Lung (tissue), 12 donors: ENCODE data around the gene DNAL4. TPM values are rescaled to one million over a fixed set of nuclear protein-coding genes. Genes with fewer than 3 reads are reported as not detected.

Experiments used
- ATAC-seq: fragments of 200-7000 bp; cut with Tn5 transposase; one replicate; pipeline ENCODE4 v1.9.1; 2020; ENCODE audit warnings: moderate number of reproducible peaks; ENCODE audit not compliant: insufficient read depth, low FRiP score
- DNase-seq, 3 donors: peaks; one replicate each; pipeline ENCODE4 v3.0.0-alpha.2; 2013 to 2017
- H3K27ac ChIP-seq, 2 donors: one replicate each; pipeline ENCODE4 v1.5.1; 2013; ENCODE audit warnings: mild to moderate bottlenecking in 2 of 2, moderate library complexity in 2 of 2, control low read depth in 1 of 2, inconsistent platforms in 1 of 2, low read depth in 1 of 2, low read length in 1 of 2
- H3K27me3 ChIP-seq, 3 donors: one replicate each; pipeline ENCODE4 v1.5.1; 2013; ENCODE audit warnings: low read length in 2 of 3; ENCODE audit not compliant: control insufficient read depth in 3 of 3, insufficient read depth in 3 of 3
- H3K36me3 ChIP-seq, 4 donors: one replicate each; pipeline ENCODE4 v1.5.1; 2013; ENCODE audit warnings: low read length in 4 of 4, mild to moderate bottlenecking in 1 of 4, moderate library complexity in 1 of 4; ENCODE audit not compliant: control insufficient read depth in 4 of 4, insufficient read depth in 4 of 4
- H3K4me1 ChIP-seq, 5 donors: one replicate each; pipeline ENCODE4 v1.5.1; 2013; ENCODE audit warnings: low read length in 5 of 5, mild to moderate bottlenecking in 2 of 5, moderate library complexity in 1 of 5; ENCODE audit not compliant: control insufficient read depth in 5 of 5, insufficient read depth in 5 of 5
- H3K4me3 ChIP-seq: one replicate; pipeline ENCODE4 v1.5.1; 2013; ENCODE audit warnings: mild to moderate bottlenecking, control low read depth, moderate library complexity
- H3K9ac ChIP-seq, 2 donors: one replicate each; pipeline ENCODE4 v1.5.1; 2013; ENCODE audit warnings: low read length in 2 of 2, control low read depth in 1 of 2; ENCODE audit not compliant: insufficient read depth in 1 of 2
- H3K9me3 ChIP-seq, 4 donors: one replicate each; pipeline ENCODE4 v1.5.1; 2013; ENCODE audit warnings: low read length in 3 of 4, mild to moderate bottlenecking in 1 of 4, moderate library complexity in 1 of 4; ENCODE audit not compliant: control insufficient read depth in 4 of 4, insufficient read depth in 3 of 4
- WGBS, 2 donors: extraction: QIAGEN DNeasy Blood & Tissue Kit; methylation state at CpG; one replicate each; pipeline ENCODE4 v1.1.7; 2013; 5-methylcytosine and 5-hydroxymethylcytosine counted together
- polyA plus RNA-seq, 2 donors: library from polyadenylated mRNA; stranded (reverse); fragments of 200-250 nt; gene quantifications; one replicate each; pipeline ENCODE4 v1.2.1, GENCODE V29; 2013
- total RNA-seq, 2 donors: library from RNA; depleted of rRNA in 1 of 2; stranded (reverse); fragments of >200 nt in 1 of 2; gene quantifications; one replicate each; pipeline ENCODE4 v1.2.1, GENCODE V29; 2014 to 2021
- TF ChIP-seq, protein P1 (sequence below): IDR thresholded peaks from 2 replicates; pipeline ENCODE4 v1.5.1; 2012; ENCODE audit warnings: mild to moderate bottlenecking; ENCODE audit errors: control extremely low read depth, extremely low read depth
- donor health status: control.
- donor health status: control.
- donor health status: Bipolar disorder and iron deficiency.
- donor health status: healthy.
- donor health status: DM: yes; HTN: yes; CAD: no.

The DNAL4 gene
- total and polyA plus RNA-seq, 4 donors: 22.2 to 29.0 (median 26.3) TPM

DNA sequence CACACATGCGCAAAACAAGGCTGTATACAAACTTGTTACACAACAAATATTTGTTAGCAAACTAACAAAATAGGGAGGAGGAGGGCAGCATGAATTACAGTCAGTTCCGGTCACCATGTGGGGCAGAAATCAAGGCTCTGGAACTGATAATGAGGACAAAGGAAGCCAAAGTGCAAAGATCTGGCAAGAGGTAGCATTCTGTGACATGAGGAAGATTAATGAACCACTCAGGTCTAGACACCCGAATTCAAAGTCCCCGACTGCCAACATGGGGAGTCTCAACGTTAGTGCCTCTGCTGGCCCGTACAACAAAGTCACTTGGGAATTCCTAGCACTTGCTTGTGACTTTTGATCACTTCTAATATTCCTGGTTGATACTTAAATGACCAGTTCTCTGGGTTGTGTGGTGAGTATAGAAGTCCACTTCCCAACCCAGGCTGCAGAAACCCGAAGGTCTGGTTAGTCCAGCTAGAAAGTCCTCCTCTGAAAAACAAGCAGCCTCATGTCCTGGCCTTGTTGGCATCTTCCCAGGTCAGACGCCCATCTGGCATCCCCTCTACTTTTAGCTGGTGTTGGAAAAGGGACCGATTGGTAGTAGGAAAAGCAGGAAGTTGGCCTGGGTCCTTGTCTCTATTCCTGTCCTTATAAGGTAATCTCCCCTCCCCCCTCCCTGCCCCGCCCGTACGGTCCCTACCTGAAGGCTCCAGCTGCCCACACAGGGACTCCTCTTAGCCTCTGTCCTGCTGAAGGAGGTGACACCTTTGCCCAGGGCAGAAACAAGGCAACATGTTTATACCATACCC lies 39.8 kb downstream of the DNAL4 start:
- peaks cover 0 to 18% (median 8%) of the 10 kb centered on the region in 5 donors for H3K4me1 ChIP-seq
- no peak for ATAC-seq

DNA sequence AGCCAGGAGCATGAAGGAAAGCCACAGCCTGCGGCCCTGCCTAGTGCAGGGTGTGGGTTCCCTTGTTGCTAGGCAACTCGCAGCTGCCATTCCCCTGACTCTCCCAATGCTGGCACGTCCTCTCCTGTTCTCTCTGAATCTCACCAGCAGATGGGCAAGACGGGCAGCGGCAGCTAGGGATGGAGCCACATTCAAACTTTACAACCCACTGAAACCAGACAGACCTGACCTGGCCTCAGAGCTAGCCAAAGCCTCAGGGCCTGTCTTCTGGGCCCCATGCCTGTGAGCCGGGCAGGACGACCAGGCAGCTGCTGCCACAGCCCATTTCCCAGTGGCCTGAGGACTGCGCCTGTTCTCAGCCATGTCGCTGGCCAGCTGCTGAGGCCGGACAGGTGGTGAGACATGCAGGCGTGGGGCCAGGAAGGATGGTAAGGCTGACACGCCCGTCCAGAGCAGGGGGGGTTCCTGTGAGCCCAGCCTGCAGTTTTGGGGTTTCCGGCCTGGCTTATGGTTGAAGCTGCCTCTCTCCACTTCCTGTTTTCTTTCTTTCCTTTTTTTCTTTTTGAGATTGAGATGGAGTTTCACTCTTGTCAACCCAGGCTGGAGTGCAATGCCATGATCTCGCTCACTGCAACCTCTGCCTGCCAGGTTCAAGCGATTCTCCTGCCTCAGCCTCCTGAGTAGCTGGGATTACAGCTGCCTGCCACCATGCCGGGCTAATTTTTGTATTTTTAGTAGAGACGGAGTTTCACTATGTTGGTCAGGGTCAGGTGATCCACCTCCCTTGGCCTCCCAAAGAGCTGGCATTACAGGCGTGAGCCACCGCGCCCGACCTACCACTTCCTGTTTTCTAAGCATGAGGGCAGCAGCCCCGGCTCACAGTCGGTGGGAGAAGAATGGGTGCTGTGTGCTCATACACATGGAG lies 42.3 kb downstream of the DNAL4 start:
- 39 to 60% methylated on average over 24 of the region's 24 CpGs for WGBS, 2 donors
- Histone ChIP-seq H3K27ac (peak overlapping the region in 1 of 2 donors; percentile 50), H3K36me3 (peaks cover 27 to 46% (median 36%) of the 10 kb centered on the region in 4 donors), H3K9me3 (peaks cover 0 to 2% (median 0%) of the 10 kb centered on the region in 4 donors), H3K27me3 (no peaks in the 10 kb centered on the region), H3K4me1 (peaks cover 0 to 17% (median 7%) of the 10 kb centered on the region in 5 donors), H3K9ac (no peak overlapping the region), H3K4me3 (no peak overlapping the region)
- ATAC-seq: no peak
- TF ChIP-seq, protein P1, sequence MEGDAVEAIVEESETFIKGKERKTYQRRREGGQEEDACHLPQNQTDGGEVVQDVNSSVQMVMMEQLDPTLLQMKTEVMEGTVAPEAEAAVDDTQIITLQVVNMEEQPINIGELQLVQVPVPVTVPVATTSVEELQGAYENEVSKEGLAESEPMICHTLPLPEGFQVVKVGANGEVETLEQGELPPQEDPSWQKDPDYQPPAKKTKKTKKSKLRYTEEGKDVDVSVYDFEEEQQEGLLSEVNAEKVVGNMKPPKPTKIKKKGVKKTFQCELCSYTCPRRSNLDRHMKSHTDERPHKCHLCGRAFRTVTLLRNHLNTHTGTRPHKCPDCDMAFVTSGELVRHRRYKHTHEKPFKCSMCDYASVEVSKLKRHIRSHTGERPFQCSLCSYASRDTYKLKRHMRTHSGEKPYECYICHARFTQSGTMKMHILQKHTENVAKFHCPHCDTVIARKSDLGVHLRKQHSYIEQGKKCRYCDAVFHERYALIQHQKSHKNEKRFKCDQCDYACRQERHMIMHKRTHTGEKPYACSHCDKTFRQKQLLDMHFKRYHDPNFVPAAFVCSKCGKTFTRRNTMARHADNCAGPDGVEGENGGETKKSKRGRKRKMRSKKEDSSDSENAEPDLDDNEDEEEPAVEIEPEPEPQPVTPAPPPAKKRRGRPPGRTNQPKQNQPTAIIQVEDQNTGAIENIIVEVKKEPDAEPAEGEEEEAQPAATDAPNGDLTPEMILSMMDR: no peak
- DNase-seq: no peak

More for the DNA sequence above, 39.8 kb downstream of the DNAL4 start:
- Histone ChIP-seq H3K9me3 (peaks cover 0 to 2% (median 0%) of the 10 kb centered on the region in 4 donors), H3K4me3 (peak overlapping the region; percentile 5), H3K9ac (peak overlapping the region in 1 of 2 donors; percentile 68), H3K27me3 (no peaks in the 10 kb centered on the region), H3K36me3 (peaks cover 24 to 36% (median 29%) of the 10 kb centered on the region in 4 donors), H3K27ac (peak overlapping the region; percentile 91 to 92)
- WGBS, 2 donors: 19 to 20% methylated on average over 12 of the region's 12 CpGs
- TF ChIP-seq, protein P1: no peak
- peak; percentile 68 to 78 (median 69) for DNase-seq

DNA sequence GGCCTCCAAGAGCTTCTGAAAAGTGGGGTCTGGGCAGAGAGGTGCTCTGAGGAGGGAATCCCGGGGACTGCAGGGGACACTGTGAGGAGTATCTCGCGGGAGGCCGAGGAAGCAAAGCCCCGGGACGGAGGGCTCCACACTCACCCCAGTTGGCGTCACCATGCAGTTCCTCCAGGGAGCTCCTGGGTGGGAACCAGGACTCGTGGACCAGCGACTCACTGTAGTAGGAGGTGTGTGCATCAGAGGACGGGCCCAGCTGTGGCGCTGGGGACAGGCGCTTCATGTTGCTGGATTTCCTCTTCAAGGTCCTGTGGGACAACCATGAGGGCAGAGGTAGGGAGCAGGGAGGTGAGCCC lies 42.9 kb downstream of the DNAL4 start:
- Histone ChIP-seq H3K27me3 (no peaks in the 10 kb centered on the region), H3K27ac (peak overlapping the region in 1 of 2 donors; percentile 50), H3K36me3 (peaks cover 31 to 51% (median 38%) of the 10 kb centered on the region in 4 donors), H3K9me3 (peaks cover 0 to 2% (median 0%) of the 10 kb centered on the region in 4 donors), H3K9ac (no peak overlapping the region), H3K4me3 (no peak overlapping the region), H3K4me1 (peaks cover 0 to 11% (median 7%) of the 10 kb centered on the region in 5 donors)
- WGBS, 2 donors: 74 to 80% methylated on average over 12 of the region's 12 CpGs
- no peak for ATAC-seq
- TF ChIP-seq, protein P1: no peak
- no peak for DNase-seq
